AG09309 (cell line): ENCODE measurements around the gene PRRG1.
"Not testable (repeated sequence)": the region's sequence is repeated elsewhere in the genome, so short reads cannot be mapped to it uniquely, and the experiment has no call there.

Experiments
- DNase-seq: peaks from one replicate; pipeline ENCODE4 v3.0.0-alpha.2; 2010; ENCODE audit warnings: low read depth
- H3K4me3 ChIP-seq: 2 replicates; pipeline ENCODE4 v1.5.1; 2011; ENCODE audit warnings: mild to moderate bottlenecking, low read depth, low read length, moderate library complexity; ENCODE audit not compliant: control insufficient read depth
- CTCF ChIP-seq: IDR thresholded peaks from 2 replicates; pipeline ENCODE4 v1.5.1; 2011; ENCODE audit warnings: mild to moderate bottlenecking, low read depth, low read length, inconsistent platforms; ENCODE audit not compliant: insufficient read depth, control insufficient read depth; ENCODE audit errors: missing control alignments

Gene PRRG1

GRCh38 chrX:37425370-37425769, 76.2 kb downstream of the PRRG1 start:
- no peak for TF ChIP-seq CTCF

GRCh38 chrX:37428962-37429361, 79.8 kb downstream of the PRRG1 start:
- not testable (repeated sequence) for DNase-seq, H3K4me3 ChIP-seq

More at GRCh38 chrX:37425370-37425769, 76.2 kb downstream of the PRRG1 start:
- no peak overlapping the region for H3K4me3 ChIP-seq
- no peak for DNase-seq

- no peak overlapping the region for H3K4me3 ChIP-seq
- no peak for DNase-seq
- TF ChIP-seq CTCF = no peak
These were observed 85.2 kb downstream of the PRRG1 start for GRCh38 chrX:37434362-37434761.

GRCh38 chrX:37437160-37437559, 88.0 kb downstream of the PRRG1 start:
- no peak for TF ChIP-seq CTCF

GRCh38 chrX:37441377-37441776, 92.2 kb downstream of the PRRG1 start:
- DNase-seq = no peak
- no peak overlapping the region for H3K4me3 ChIP-seq
- no peak for TF ChIP-seq CTCF

More at GRCh38 chrX:37437160-37437559, 88.0 kb downstream of the PRRG1 start:
- no peak overlapping the region for H3K4me3 ChIP-seq
- no peak for DNase-seq

GRCh38 chrX:37445182-37445581, 96.0 kb downstream of the PRRG1 start:
- no peak for DNase-seq
- H3K4me3 ChIP-seq = no peak overlapping the region
- no peak for TF ChIP-seq CTCF

GRCh38 chrX:37453821-37454220, 104.7 kb downstream of the PRRG1 start:
- no peak overlapping the region for H3K4me3 ChIP-seq
- no peak for TF ChIP-seq CTCF
- DNase-seq = no peak
